Stimulated activated CD4-positive, alpha-beta T cell treated with anti-CD3 and anti-CD28 coated beads, Interleukin-2, amount 100 ng/mL, for 24 hours (primary cell): ENCODE results near the gene PLEKHA3.
"Not testable (repeated sequence)": the region's sequence is repeated elsewhere in the genome, so short reads cannot be mapped to it uniquely, and the experiment has no call there.

Source experiments
- DNase-seq, 2 donors: peaks; one replicate each; pipeline ENCODE4 v3.0.0-alpha.2; 2020

PLEKHA3 gene

GRCh38 chr2:178479275-178479616, 1.0 kb upstream of the PLEKHA3 start:
- no peak for DNase-seq

GRCh38 chr2:178479758-178480226, 465 bp upstream of the PLEKHA3 start:
- no peak for DNase-seq

GRCh38 chr2:178482437-178482836, 2.2 kb downstream of the PLEKHA3 start:
- DNase-seq = no peak

GRCh38 chr2:178484245-178485041, 4.2 kb downstream of the PLEKHA3 start:
- DNase-seq = no peak

GRCh38 chr2:178485356-178485755, 5.1 kb downstream of the PLEKHA3 start:
- no peak for DNase-seq

- DNase-seq = no peak
These were observed 11.4 kb downstream of the PLEKHA3 start for GRCh38 chr2:178491612-178492011.

GRCh38 chr2:178496049-178496448, 15.8 kb downstream of the PLEKHA3 start:
- DNase-seq = no peak

GRCh38 chr2:178498137-178498536, 17.9 kb downstream of the PLEKHA3 start:
- no peak for DNase-seq

- DNase-seq = no peak
These were observed 19.4 kb downstream of the PLEKHA3 start for GRCh38 chr2:178499640-178500039.

GRCh38 chr2:178502751-178503150, 22.5 kb downstream of the PLEKHA3 start:
- no peak for DNase-seq

GRCh38 chr2:178506101-178506500, 25.8 kb downstream of the PLEKHA3 start:
- no peak for DNase-seq

- DNase-seq = no peak
These were observed 26.3 kb downstream of the PLEKHA3 start for GRCh38 chr2:178506524-178506923.

- DNase-seq = no peak
These were observed 26.7 kb downstream of the PLEKHA3 start for GRCh38 chr2:178506949-178507348.

GRCh38 chr2:178508646-178509045, 28.4 kb downstream of the PLEKHA3 start:
- no peak for DNase-seq

GRCh38 chr2:178510384-178510783, 30.1 kb downstream of the PLEKHA3 start:
- no peak for DNase-seq

GRCh38 chr2:178512484-178512883, 32.2 kb downstream of the PLEKHA3 start:
- DNase-seq = no peak

- DNase-seq = no peak
These were observed 33.6 kb downstream of the PLEKHA3 start for GRCh38 chr2:178513876-178514275.

- peak; percentile 27 to 38 for DNase-seq
These were observed 34.4 kb downstream of the PLEKHA3 start for GRCh38 chr2:178514664-178515063.

GRCh38 chr2:178517496-178517895, 37.2 kb downstream of the PLEKHA3 start:
- no peak for DNase-seq

GRCh38 chr2:178521304-178522150, 41.3 kb downstream of the PLEKHA3 start:
- peak; percentile 26 to 34 for DNase-seq

GRCh38 chr2:178522950-178523595, 42.8 kb downstream of the PLEKHA3 start:
- DNase-seq = peak; percentile 78 to 82

- no peak for DNase-seq
These were observed 43.4 kb downstream of the PLEKHA3 start for GRCh38 chr2:178523596-178524134.

GRCh38 chr2:178525010-178525409, 44.8 kb downstream of the PLEKHA3 start:
- not testable (repeated sequence) for DNase-seq
